MCF 10A (cell line): ENCODE measurements around the gene CAV1. TPM values are rescaled to one million over a fixed set of nuclear protein-coding genes. Genes with fewer than 3 reads are reported as not detected.

Source experiments
- BruUV-seq: library from RNA; stranded (reverse); fragments of 400-500 nt; replicated peaks from 2 replicates; lab custom pipeline; 2021; lab: Mats Ljungman, UMichigan
- CTCF ChIA-PET: fragments of 300-600 bp; sonication (Branson Sonifier 250); formaldehyde crosslinking; extraction: SDS; loops from one replicate; lab custom pipeline; 2021; ENCODE audit warnings: antibody characterized with exemption, inconsistent platforms; lab: Yijun Ruan, JAX
- POLR2A ChIA-PET: fragments of 300-600, 350-650 bp; sonication (Branson Sonifier 250); formaldehyde crosslinking; extraction: SDS; loops from one replicate; lab custom pipeline; 2020; ENCODE audit warnings: antibody characterized with exemption, inconsistent platforms; lab: Yijun Ruan, JAX
- DNase-seq: peaks from one replicate; pipeline ENCODE4 v3.0.0-alpha.2; 2018; ENCODE audit not compliant: unreplicated experiment
- H3K27ac Mint-ChIP-seq: one replicate; pipeline ENCODE4 v1.8.0; 2022; ENCODE audit warnings: mild to moderate bottlenecking, low read depth, mixed read lengths; ENCODE audit not compliant: unreplicated experiment
- H3K27me3 Mint-ChIP-seq: one replicate; pipeline ENCODE4 v1.8.0; 2022; ENCODE audit warnings: mixed read lengths; ENCODE audit not compliant: insufficient read depth, unreplicated experiment
- H3K36me3 Mint-ChIP-seq: one replicate; pipeline ENCODE4 v1.8.0; 2022; ENCODE audit warnings: mild to moderate bottlenecking, moderate library complexity, mixed read lengths; ENCODE audit not compliant: insufficient read depth, unreplicated experiment
- H3K4me1 Mint-ChIP-seq: one replicate; pipeline ENCODE4 v1.8.0; 2022; ENCODE audit warnings: mixed read lengths; ENCODE audit not compliant: insufficient read depth, unreplicated experiment
- H3K4me3 Mint-ChIP-seq: one replicate; pipeline ENCODE4 v1.8.0; 2022; ENCODE audit warnings: mild to moderate bottlenecking, moderate library complexity, mixed read lengths; ENCODE audit not compliant: unreplicated experiment
- H3K9me3 Mint-ChIP-seq: one replicate; pipeline ENCODE4 v1.8.0; 2022; ENCODE audit warnings: mixed read lengths; ENCODE audit not compliant: unreplicated experiment
- CTCF ChIP-seq: fragments of 200-600 bp; IDR thresholded peaks from one replicate; pipeline ENCODE4 v1.8.0; 2022; ENCODE audit warnings: antibody characterized with exemption, mild to moderate bottlenecking; ENCODE audit not compliant: unreplicated experiment
- intact Hi-C: fragments of 100-400 bp; cut with micrococcal nuclease; formaldehyde crosslinking; loops from 2 replicates; pipeline ENCODE4 v1.14.1; 2022
- total RNA-seq: library from RNA; stranded (reverse); gene quantifications from 2 replicates; pipeline ENCODE4 v1.2.3, GENCODE V29; 2022

The CAV1 gene
- total RNA-seq, 1 experiment from 2014 or later: 267 TPM

GRCh38 chr7:116577320-116577871 lies 52.6 kb downstream of the CAV1 start:
- H3K9me3 Mint-ChIP-seq: no peaks in the 10 kb centered on the region
- TF ChIP-seq CTCF: no peak
- CTCF ChIA-PET: interaction anchor here (0.5 to 3.6 kb wide), 13 partner anchors 11 to 397 kb away, joined by 3 to 33 read pairs (median 3); no protein-coding TSS in a partner anchor
- peak overlapping the region; percentile 51 for H3K27ac Mint-ChIP-seq
- no peak for DNase-seq
- no peaks in the 10 kb centered on the region for H3K27me3 Mint-ChIP-seq
- H3K36me3 Mint-ChIP-seq: no peaks in the 10 kb centered on the region
- no peak overlapping the region for H3K4me3 Mint-ChIP-seq
- POLR2A ChIA-PET: interaction anchor here (0.7 to 1.4 kb wide), 5 partner anchors 9 to 326 kb away, joined by 3 to 5 read pairs (median 3); no protein-coding TSS in a partner anchor
- intact Hi-C loops: no loop called here
- peaks cover 31% of the 10 kb centered on the region for H3K4me1 Mint-ChIP-seq
- BruUV-seq: no TSS peak

GRCh38 chr7:116578526-116578925 lies 53.7 kb downstream of the CAV1 start:
- Mint-ChIP-seq H3K27me3 (no peaks in the 10 kb centered on the region), H3K27ac (no peak overlapping the region), H3K9me3 (no peaks in the 10 kb centered on the region), H3K4me1 (peaks cover 39% of the 10 kb centered on the region), H3K36me3 (no peaks in the 10 kb centered on the region), H3K4me3 (no peak overlapping the region)
- POLR2A ChIA-PET: interaction anchor here (0.6 to 1.4 kb wide), 5 partner anchors 9 to 185 kb away, joined by 3 read pairs; no protein-coding TSS in a partner anchor
- DNase-seq: no peak
- TF ChIP-seq CTCF: no peak
- intact Hi-C loops: no loop called here
- BruUV-seq: no TSS peak
- CTCF ChIA-PET: interaction anchor here (0.7 to 3.6 kb wide), 4 partner anchors 10 to 232 kb away, joined by 3 to 33 read pairs (median 13); no protein-coding TSS in a partner anchor

GRCh38 chr7:116579322-116579721 lies 54.5 kb downstream of the CAV1 start:
- H3K4me3 Mint-ChIP-seq: no peak overlapping the region
- no peak for TF ChIP-seq CTCF
- CTCF ChIA-PET: interaction anchor here (1.2 to 3.3 kb wide), 2 partner anchors 12 to 231 kb away, joined by 3 to 23 read pairs; no protein-coding TSS in a partner anchor
- no peaks in the 10 kb centered on the region for H3K36me3 Mint-ChIP-seq
- H3K27me3 Mint-ChIP-seq: no peaks in the 10 kb centered on the region
- peaks cover 31% of the 10 kb centered on the region for H3K4me1 Mint-ChIP-seq
- POLR2A ChIA-PET: interaction anchor here (0.9 to 1.4 kb wide), 3 partner anchors 11 to 320 kb away, joined by 3 read pairs; no protein-coding TSS in a partner anchor
- H3K27ac Mint-ChIP-seq: no peak overlapping the region
- intact Hi-C loops: no loop called here
- DNase-seq: no peak
- H3K9me3 Mint-ChIP-seq: no peaks in the 10 kb centered on the region
- no TSS peak for BruUV-seq

GRCh38 chr7:116579835-116580234 lies 55.0 kb downstream of the CAV1 start:
- no peaks in the 10 kb centered on the region for H3K9me3 Mint-ChIP-seq
- POLR2A ChIA-PET: interaction anchor here (0.9 to 3.1 kb wide), 3 partner anchors 12 to 321 kb away, joined by 3 to 11 read pairs (median 3); no protein-coding TSS in a partner anchor
- no peak overlapping the region for H3K4me3 Mint-ChIP-seq
- intact Hi-C loops: no loop called here
- no peak for TF ChIP-seq CTCF
- BruUV-seq: no TSS peak
- CTCF ChIA-PET: interaction anchor here (1.1 to 3.3 kb wide), 3 partner anchors 11 to 399 kb away, joined by 3 to 23 read pairs (median 8); no protein-coding TSS in a partner anchor
- H3K27me3 Mint-ChIP-seq: no peaks in the 10 kb centered on the region
- no peak overlapping the region for H3K27ac Mint-ChIP-seq
- peaks cover 30% of the 10 kb centered on the region for H3K4me1 Mint-ChIP-seq
- DNase-seq: no peak
- H3K36me3 Mint-ChIP-seq: no peaks in the 10 kb centered on the region
